Kidney glomerular epithelial cell (primary cell): ENCODE measurements around the gene MAP3K20.
A peak's percentile ranks its signal among the peaks of the same experiment; 100 is the strongest.
"Not testable (repeated sequence)": the region's sequence is repeated elsewhere in the genome, so short reads cannot be mapped to it uniquely, and the experiment has no call there.

Experiments
- DNase-seq: peaks from one replicate; lab custom pipeline; 2025; lab: John Stamatoyannopoulos, UW

The MAP3K20 gene

GRCh38 chr2:173202570-173202969 lies 126.9 kb downstream of the MAP3K20 start:
- no peak for DNase-seq

DNA sequence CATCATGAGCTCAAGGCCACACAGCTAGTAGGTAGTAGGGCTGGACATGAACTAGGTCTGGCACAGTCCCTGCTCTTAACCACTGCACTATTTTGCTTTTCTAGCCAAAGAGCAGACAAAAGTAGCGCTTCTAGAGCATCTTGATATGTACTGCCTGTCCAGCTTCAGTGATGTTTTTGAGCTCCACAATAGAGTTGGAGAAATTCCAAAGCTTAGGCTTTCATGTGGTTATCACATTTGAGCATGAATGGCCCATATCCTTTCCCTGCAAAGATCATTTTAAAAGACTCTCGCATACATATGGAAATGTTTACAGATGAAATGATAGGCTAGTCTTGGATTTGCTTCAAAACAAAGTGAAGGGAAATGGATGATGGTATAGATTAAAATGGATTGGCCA lies 128.7 kb downstream of the MAP3K20 start:
- no peak for DNase-seq

DNA sequence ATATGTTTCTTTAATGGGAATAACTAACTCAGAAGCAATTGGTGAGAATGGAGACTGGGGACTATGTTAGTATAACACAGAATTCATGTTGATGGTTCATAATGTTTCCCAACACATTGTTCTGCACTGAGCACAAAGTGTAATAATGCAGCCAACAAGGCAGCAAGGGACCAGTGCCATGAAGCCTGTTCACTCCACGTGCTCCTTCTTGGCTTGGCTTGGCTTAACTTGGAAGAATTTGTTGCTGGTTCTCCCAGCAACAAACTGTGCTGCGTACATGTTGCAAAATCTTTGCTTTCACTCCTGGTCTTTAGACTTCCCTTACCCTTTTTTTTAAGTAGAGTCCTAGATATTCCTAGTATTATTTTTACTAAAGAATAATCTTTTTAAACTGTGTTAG lies 129.7 kb downstream of the MAP3K20 start:
- no peak for DNase-seq

- not testable (repeated sequence) for DNase-seq
Observed at GRCh38 chr2:173207124-173207523, 131.5 kb downstream of the MAP3K20 start.

- peak; percentile 83 for DNase-seq
Observed at GRCh38 chr2:173210270-173211196, 134.9 kb downstream of the MAP3K20 start.

- no peak for DNase-seq
Observed at GRCh38 chr2:173213181-173213580, 137.5 kb downstream of the MAP3K20 start.

- no peak for DNase-seq
Observed at GRCh38 chr2:173214213-173214612, 138.6 kb downstream of the MAP3K20 start.

DNA sequence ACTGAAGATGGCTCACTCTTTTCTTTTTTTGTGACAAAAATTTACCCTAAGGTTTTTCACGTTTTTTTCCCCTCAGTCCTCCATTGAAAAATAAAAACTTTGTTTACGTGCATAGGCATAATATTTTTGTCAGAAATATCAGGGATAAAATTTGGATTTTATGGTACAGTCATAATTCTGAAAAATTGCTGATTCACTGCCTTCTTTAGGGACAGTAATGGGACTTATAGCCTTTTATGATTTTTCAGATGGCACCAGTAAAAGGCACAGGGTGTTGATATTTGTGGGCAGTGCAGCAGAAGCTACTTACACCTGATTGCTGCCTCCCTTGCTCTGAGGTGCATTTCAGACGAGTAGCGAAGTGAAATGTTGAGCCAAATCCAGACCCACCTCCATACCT lies 139.7 kb downstream of the MAP3K20 start:
- DNase-seq, result no peak

DNA sequence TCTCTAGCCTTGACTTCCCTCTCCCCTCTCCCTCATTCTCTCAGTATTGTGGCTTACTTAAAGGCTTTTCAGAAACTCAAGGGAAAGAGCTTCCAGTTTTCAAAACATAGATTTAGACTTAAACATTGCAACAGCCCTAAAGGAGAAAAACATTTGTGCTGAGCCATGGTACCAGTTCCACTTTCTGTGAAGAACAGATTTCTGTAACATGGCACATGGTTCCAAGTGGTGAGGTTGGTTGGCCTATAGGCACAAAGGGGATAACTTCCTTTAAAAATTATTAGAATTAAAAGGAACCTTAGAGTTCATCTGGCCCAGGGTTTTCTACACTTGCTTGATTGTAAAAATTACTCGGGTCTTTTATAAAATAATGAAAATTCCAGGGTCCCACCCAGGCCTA lies 140.4 kb downstream of the MAP3K20 start:
- no peak for DNase-seq

- no peak for DNase-seq
Observed at GRCh38 chr2:173216668-173217067, 141.0 kb downstream of the MAP3K20 start.

DNA sequence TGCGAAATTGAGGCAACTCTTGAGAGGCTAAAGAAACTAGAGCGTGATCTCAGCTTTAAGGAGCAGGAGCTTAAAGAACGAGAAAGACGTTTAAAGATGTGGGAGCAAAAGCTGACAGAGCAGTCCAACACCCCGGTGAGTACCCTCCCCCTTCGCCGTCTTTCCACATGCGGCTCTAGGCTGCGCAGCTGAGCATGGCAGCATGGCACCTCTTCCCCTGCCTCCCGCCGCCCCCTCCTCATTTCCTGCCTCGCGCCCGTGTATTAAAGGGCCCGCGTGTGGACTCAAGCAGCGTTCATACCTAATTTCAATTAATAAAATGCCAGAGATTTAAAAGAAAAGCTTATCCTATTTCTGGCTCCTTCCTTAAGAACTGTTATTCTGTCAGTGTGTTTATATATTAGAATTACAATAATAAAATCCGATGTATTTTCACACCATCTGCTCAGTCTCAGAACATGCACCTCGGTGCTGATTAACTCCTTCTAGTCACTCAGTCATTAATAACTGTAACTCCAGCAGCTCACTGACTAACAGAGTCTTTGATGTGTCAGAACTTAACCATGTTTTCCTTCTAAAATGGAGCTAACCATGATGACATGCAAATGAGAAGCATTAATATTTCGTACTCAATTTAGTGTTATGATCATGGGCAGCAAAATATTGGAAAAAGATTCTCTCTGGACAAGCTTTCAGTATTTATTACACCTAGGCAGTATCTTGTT lies 141.6 kb downstream of the MAP3K20 start:
- peak; percentile 19 for DNase-seq

- no peak for DNase-seq
Observed at GRCh38 chr2:173218326-173219056, 142.8 kb downstream of the MAP3K20 start.

DNA sequence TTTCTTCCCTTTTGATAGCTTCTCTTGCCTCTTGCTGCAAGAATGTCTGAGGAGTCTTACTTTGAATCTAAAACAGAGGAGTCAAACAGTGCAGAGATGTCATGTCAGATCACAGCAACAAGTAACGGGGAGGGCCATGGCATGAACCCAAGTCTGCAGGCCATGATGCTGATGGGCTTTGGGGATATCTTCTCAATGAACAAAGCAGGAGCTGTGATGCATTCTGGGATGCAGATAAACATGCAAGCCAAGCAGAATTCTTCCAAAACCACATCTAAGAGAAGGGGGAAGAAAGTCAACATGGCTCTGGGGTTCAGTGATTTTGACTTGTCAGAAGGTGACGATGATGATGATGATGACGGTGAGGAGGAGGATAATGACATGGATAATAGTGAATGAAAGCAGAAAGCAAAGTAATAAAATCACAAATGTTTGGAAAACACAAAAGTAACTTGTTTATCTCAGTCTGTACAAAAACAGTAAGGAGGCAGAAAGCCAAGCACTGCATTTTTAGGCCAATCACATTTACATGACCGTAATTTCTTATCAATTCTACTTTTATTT lies 145.6 kb downstream of the MAP3K20 start:
- DNase-seq, result no peak

GRCh38 chr2:173221937-173222594 lies 146.4 kb downstream of the MAP3K20 start:
- DNase-seq, result no peak

GRCh38 chr2:173223871-173224270 lies 148.2 kb downstream of the MAP3K20 start:
- no peak for DNase-seq

DNA sequence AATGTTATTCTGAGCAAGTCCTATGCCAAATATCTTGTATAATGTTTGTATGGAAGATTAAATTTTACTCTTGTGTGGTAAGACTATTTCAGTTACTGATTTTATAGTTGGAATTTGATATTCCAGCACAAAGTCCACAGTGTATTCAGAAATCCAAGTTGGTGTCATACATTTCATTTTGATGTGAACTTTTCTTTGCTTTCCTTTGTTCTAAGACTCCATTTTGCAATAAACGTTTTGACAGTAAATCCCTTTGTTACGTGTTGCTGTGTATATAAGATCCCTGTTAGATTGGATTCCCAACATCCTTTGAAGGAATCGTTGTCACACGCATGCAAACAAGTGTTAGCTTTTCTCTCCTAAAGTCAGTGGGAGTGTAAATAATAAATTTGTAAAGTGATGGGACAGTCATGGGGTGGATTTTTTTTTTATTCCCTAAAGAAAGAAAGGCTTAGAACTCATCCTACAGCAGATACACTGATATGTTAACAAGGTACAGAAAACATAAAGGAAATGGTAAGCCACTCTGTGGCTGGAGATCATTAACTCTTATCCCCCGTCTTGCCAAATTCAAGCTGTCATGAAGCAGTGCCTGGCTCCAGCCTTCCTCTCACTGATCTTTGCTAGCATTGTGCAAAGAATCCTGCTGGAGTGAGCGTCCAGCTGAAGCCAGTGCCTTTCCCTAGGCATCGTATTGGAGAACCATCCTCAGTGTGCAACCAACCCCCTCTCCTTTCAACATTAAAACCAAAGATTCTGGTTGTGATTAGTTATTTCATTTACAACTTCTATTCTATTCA lies 151.5 kb downstream of the MAP3K20 start:
- DNase-seq, result no peak

DNA sequence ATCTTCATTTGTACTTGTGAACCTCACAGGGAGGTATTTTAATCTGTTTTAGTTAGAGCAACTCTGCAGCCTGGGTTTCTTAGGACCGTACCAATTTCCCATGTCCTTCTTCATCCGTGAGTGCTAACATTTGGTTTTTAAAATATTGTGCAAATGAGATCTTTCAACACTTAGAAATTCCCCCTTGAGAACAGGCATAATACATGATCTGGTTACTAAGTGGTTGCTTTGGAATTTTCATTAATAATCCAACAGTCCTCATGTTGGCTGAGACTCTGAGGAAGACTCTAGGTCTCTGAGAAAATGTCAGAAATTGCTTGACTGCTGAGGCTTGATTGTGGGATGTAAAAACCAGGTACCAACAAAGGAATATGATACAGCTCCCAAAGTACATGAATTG lies 153.4 kb downstream of the MAP3K20 start:
- no peak for DNase-seq

DNA sequence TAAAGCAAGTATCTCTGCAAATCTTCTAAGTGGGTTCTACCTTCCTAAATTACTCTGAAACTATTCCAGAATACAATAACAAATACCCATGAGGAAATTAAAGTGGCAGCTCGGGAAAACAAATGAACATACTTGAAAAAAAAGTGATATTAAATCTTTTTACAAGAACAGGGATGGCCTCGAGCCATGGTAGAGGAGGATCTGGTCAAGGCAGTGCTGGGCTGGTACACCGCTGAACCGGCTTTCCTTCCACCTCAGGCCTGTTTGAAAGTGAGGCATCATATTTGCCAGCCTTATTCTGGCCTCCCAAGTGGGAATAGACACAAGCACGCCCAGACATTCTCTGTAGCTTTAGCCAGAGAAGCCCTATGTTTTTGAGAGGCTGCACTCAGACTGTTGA lies 154.5 kb downstream of the MAP3K20 start:
- DNase-seq, result no peak

DNA sequence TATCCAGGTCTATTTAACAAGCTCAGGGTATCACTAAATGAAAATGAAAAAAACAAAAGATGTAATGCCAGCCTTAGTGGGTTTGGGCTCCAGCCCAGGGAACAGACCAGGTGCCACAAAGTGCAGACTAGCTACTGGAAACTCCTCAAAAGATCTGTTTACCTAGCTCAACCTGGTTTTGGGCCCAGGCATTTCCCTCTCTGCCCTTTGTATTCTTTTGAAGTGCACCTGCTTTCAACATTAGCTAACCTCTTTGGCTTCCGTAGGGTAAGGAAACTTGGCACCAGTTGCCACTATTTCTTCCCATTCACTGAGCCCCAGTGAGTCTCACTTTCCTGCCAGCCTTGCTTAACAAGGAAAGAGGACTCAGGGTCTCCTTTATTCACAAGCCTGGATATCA lies 155.4 kb downstream of the MAP3K20 start:
- no peak for DNase-seq

GRCh38 chr2:173231465-173231864 lies 155.8 kb downstream of the MAP3K20 start:
- no peak for DNase-seq
